Activated T-cell treated with anti-CD3 and anti-CD28 coated beads, Interleukin-2, amount 50 U/mL, for 72 hours (primary cell): ENCODE results near the gene ARAP2. TPM values are rescaled to one million over a fixed set of nuclear protein-coding genes. Genes with fewer than 3 reads are reported as not detected.

Experiments used
- ATAC-seq, 2 donors: fragments of 150-1000 bp; cut with Tn5 transposase; replicated peaks in 1 of 2; 2 replicates each; pipeline ENCODE4 v1.10.0; 2021; ENCODE audit warnings: moderate library complexity in 2 of 2, mild to moderate bottlenecking in 1 of 2
- DNase-seq, 2 donors: peaks; one replicate each; pipeline ENCODE4 v3.0.0; 2021 to 2022; ENCODE audit warnings: mixed read lengths in 1 of 2
- H3K27ac Mint-ChIP-seq: one replicate; pipeline ENCODE4 v1.8.0; 2022; ENCODE audit warnings: mild to moderate bottlenecking, moderate library complexity, mixed read lengths
- H3K27me3 Mint-ChIP-seq: one replicate; pipeline ENCODE4 v1.8.0; 2022; ENCODE audit warnings: low read depth, mixed read lengths
- H3K36me3 Mint-ChIP-seq, 2 donors: one replicate each; pipeline ENCODE4 v1.8.0; 2022; ENCODE audit warnings: mixed read lengths in 2 of 2, mild to moderate bottlenecking in 1 of 2; ENCODE audit not compliant: insufficient read depth in 2 of 2
- H3K4me1 Mint-ChIP-seq: one replicate; pipeline ENCODE4 v1.8.0; 2022; ENCODE audit warnings: low read depth, mixed read lengths
- H3K4me3 Mint-ChIP-seq, 2 donors: one replicate each; pipeline ENCODE4 v1.8.0; 2022; ENCODE audit warnings: mild to moderate bottlenecking in 2 of 2, mixed read lengths in 2 of 2, moderate library complexity in 2 of 2
- H3K9me3 Mint-ChIP-seq, 2 donors: one replicate each; pipeline ENCODE4 v1.8.0; 2022; ENCODE audit warnings: mixed read lengths in 2 of 2
- total RNA-seq, 2 donors: library from RNA; stranded (reverse); gene quantifications; one replicate each; pipeline ENCODE4 v1.2.3, GENCODE V29; 2022

ARAP2 gene
- 10 to 100 TPM; 70.8 to 96.5 TPM for total RNA-seq

GRCh38 chr4:36244257-36245082 lies at the start of gene ARAP2:
Gene ARAP2, minus strand, starts transcription at chr4:36244514. Its CDS starts 15,028 bp downstream, at chr4:36229486.
- peaks cover 0 to under 1% of the 10 kb centered on the region in 2 donors for H3K9me3 Mint-ChIP-seq
- DNase-seq = peak; percentile 88 to 89
- peak; percentile 89 to 90 for ATAC-seq
- H3K27me3 Mint-ChIP-seq = no peaks in the 10 kb centered on the region
- peak within 1 kb of the TSS; percentile 93 to 100 for H3K4me3 Mint-ChIP-seq
- peaks cover 7 to 18% of the 10 kb centered on the region in 2 donors for H3K36me3 Mint-ChIP-seq
- peak within 1 kb of the TSS; percentile 100 for H3K27ac Mint-ChIP-seq
- H3K4me1 Mint-ChIP-seq = peaks cover 52% of the 10 kb centered on the region

- H3K4me3 Mint-ChIP-seq = no peak overlapping the region
- peak overlapping the region; percentile 14 for H3K27ac Mint-ChIP-seq
- no peaks in the 10 kb centered on the region for H3K27me3 Mint-ChIP-seq
- DNase-seq (no peak), ATAC-seq (no peak)
- H3K9me3 Mint-ChIP-seq = no peaks in the 10 kb centered on the region
- peaks cover 24% of the 10 kb centered on the region for H3K4me1 Mint-ChIP-seq
- peaks cover 2 to 4% of the 10 kb centered on the region in 2 donors for H3K36me3 Mint-ChIP-seq
These were observed 48.4 kb upstream of the ARAP2 start for GRCh38 chr4:36292556-36293188.

- Mint-ChIP-seq H3K4me1 (peaks cover 32% of the 10 kb centered on the region), H3K27ac (peak overlapping the region; percentile 39), H3K36me3 (peaks cover 6 to 8% of the 10 kb centered on the region in 2 donors), H3K4me3 (no peak overlapping the region), H3K27me3 (no peaks in the 10 kb centered on the region), H3K9me3 (peaks cover 0 to 2% of the 10 kb centered on the region in 2 donors)
- ATAC-seq (no peak), DNase-seq (no peak)
These were observed 46.3 kb upstream of the ARAP2 start for GRCh38 chr4:36290641-36291040.

GRCh38 chr4:36288731-36289426 lies 44.6 kb upstream of the ARAP2 start:
- H3K4me3 Mint-ChIP-seq = peak overlapping the region in 1 of 2 donors; percentile 50
- peaks cover 47% of the 10 kb centered on the region for H3K4me1 Mint-ChIP-seq
- no peak for DNase-seq
- no peak for ATAC-seq
- H3K27ac Mint-ChIP-seq = peak overlapping the region; percentile 48
- H3K36me3 Mint-ChIP-seq = peaks cover 9 to 12% of the 10 kb centered on the region in 2 donors
- peaks cover 0 to 2% of the 10 kb centered on the region in 2 donors for H3K9me3 Mint-ChIP-seq
- H3K27me3 Mint-ChIP-seq = no peaks in the 10 kb centered on the region

GRCh38 chr4:36286481-36286871 lies 42.2 kb upstream of the ARAP2 start:
- Mint-ChIP-seq H3K27ac (peak overlapping the region; percentile 96), H3K9me3 (peaks cover 2 to 3% of the 10 kb centered on the region in 2 donors), H3K36me3 (peaks cover 16 to 19% of the 10 kb centered on the region in 2 donors), H3K4me3 (peak overlapping the region; percentile 52 to 92), H3K27me3 (no peaks in the 10 kb centered on the region), H3K4me1 (peaks cover 62% of the 10 kb centered on the region)
- DNase-seq = no peak
- ATAC-seq = no peak

GRCh38 chr4:36285784-36286480 lies 41.6 kb upstream of the ARAP2 start:
- Mint-ChIP-seq H3K36me3 (peaks cover 17 to 20% of the 10 kb centered on the region in 2 donors), H3K27me3 (no peaks in the 10 kb centered on the region), H3K27ac (peak overlapping the region; percentile 96), H3K9me3 (peaks cover 2 to 3% of the 10 kb centered on the region in 2 donors), H3K4me1 (peaks cover 68% of the 10 kb centered on the region), H3K4me3 (peak overlapping the region; percentile 66 to 92)
- ATAC-seq (peak; percentile 87 to 90), DNase-seq (peak; percentile 70 to 74)

GRCh38 chr4:36283912-36284465 lies 39.7 kb upstream of the ARAP2 start:
- Mint-ChIP-seq H3K9me3 (peaks cover 2 to 3% of the 10 kb centered on the region in 2 donors), H3K27me3 (no peaks in the 10 kb centered on the region), H3K4me1 (peaks cover 87% of the 10 kb centered on the region), H3K27ac (peak overlapping the region; percentile 48), H3K4me3 (peak overlapping the region; percentile 76 to 92), H3K36me3 (peaks cover 17 to 20% of the 10 kb centered on the region in 2 donors)
- ATAC-seq (no peak), DNase-seq (no peak)

GRCh38 chr4:36282503-36283030 lies 38.3 kb upstream of the ARAP2 start:
- Mint-ChIP-seq H3K27me3 (no peaks in the 10 kb centered on the region), H3K36me3 (peaks cover 14 to 17% of the 10 kb centered on the region in 2 donors), H3K27ac (peak overlapping the region; percentile 96), H3K9me3 (peaks cover 2 to 3% of the 10 kb centered on the region in 2 donors), H3K4me3 (peak overlapping the region; percentile 76 to 92), H3K4me1 (peaks cover 89% of the 10 kb centered on the region)
- ATAC-seq (no peak), DNase-seq (no peak)

GRCh38 chr4:36281384-36282106 lies 37.2 kb upstream of the ARAP2 start, which contains the start of gene DTHD1:
Gene DTHD1, plus strand, starts transcription at chr4:36281616. Its CDS starts 143 bp downstream, at chr4:36281759.
- Mint-ChIP-seq H3K27ac (peak within 1 kb of the TSS; percentile 96), H3K4me3 (peak within 1 kb of the TSS; percentile 76 to 92), H3K4me1 (peaks cover 93% of the 10 kb centered on the region), H3K9me3 (peaks cover 2 to 3% of the 10 kb centered on the region in 2 donors), H3K27me3 (no peaks in the 10 kb centered on the region), H3K36me3 (peaks cover 12 to 16% of the 10 kb centered on the region in 2 donors)
- ATAC-seq = peak; percentile 72 to 75
- DNase-seq = peak; percentile 67 to 73

GRCh38 chr4:36280555-36280954 lies 36.2 kb upstream of the ARAP2 start:
- H3K27ac Mint-ChIP-seq = peak overlapping the region; percentile 47
- H3K27me3 Mint-ChIP-seq = no peaks in the 10 kb centered on the region
- H3K4me3 Mint-ChIP-seq = peak overlapping the region; percentile 66 to 75
- no peak for DNase-seq
- no peak for ATAC-seq
- H3K4me1 Mint-ChIP-seq = peaks cover 95% of the 10 kb centered on the region
- peaks cover 1 to 2% of the 10 kb centered on the region in 2 donors for H3K9me3 Mint-ChIP-seq
- H3K36me3 Mint-ChIP-seq = peaks cover 9 to 18% of the 10 kb centered on the region in 2 donors

- Mint-ChIP-seq H3K36me3 (peaks cover 5 to 13% of the 10 kb centered on the region in 2 donors), H3K9me3 (peaks cover 1 to 2% of the 10 kb centered on the region in 2 donors), H3K4me1 (peaks cover 83% of the 10 kb centered on the region), H3K27me3 (no peaks in the 10 kb centered on the region), H3K4me3 (peak overlapping the region; percentile 53 to 82), H3K27ac (peak overlapping the region; percentile 93)
- peak; percentile 40 to 42 for ATAC-seq
- DNase-seq = no peak
These were observed 34.5 kb upstream of the ARAP2 start for GRCh38 chr4:36278789-36279188.
